ENCODE data around the gene BCAS3. TPM values are rescaled to one million over a fixed set of nuclear protein-coding genes. Genes with fewer than 3 reads are reported as not detected.

Gene BCAS3
- total RNA-seq, 3 donors from 2014 or later: 21.6 to 33.4 (median 32.1) TPM

GRCh38 chr17:61204456-61204855 is 526.8 kb downstream of the BCAS3 start:
- TF ChIP-seq CTCF (IDR thresholded peaks at IDR 0.05): no peak

GRCh38 chr17:61205401-61205800 is 527.8 kb downstream of the BCAS3 start:
- intact Hi-C loops (cut with DNase I, micrococcal nuclease): no loop called here
- no peak overlapping the region for H3K4me3 ChIP-seq
- DNase-seq: no peak
- no peaks in the 10 kb centered on the region for H3K4me1 ChIP-seq (ENCODE audit: low read depth)
- no peak for ATAC-seq
- no peaks in the 10 kb centered on the region for H3K9me3 ChIP-seq
- H3K36me3 ChIP-seq (ENCODE audit: low read depth): no peaks in the 10 kb centered on the region
- TF ChIP-seq CTCF (IDR thresholded peaks at IDR 0.05): no peak

More at GRCh38 chr17:61204456-61204855, 526.8 kb downstream of the BCAS3 start:
- ATAC-seq: no peak
- intact Hi-C loops (cut with DNase I, micrococcal nuclease): no loop called here
- no peaks in the 10 kb centered on the region for H3K9me3 ChIP-seq
- DNase-seq: no peak
- H3K4me1 ChIP-seq (ENCODE audit: low read depth): no peaks in the 10 kb centered on the region
- H3K36me3 ChIP-seq (ENCODE audit: low read depth): no peaks in the 10 kb centered on the region
- no peak overlapping the region for H3K4me3 ChIP-seq

GRCh38 chr17:61205931-61206330 is 528.3 kb downstream of the BCAS3 start:
- Histone ChIP-seq H3K36me3 (ENCODE audit: low read depth) (no peaks in the 10 kb centered on the region), H3K4me1 (ENCODE audit: low read depth) (no peaks in the 10 kb centered on the region), H3K9me3 (no peaks in the 10 kb centered on the region), H3K4me3 (no peak overlapping the region)
- TF ChIP-seq CTCF (IDR thresholded peaks at IDR 0.05): no peak
- ATAC-seq (no peak), DNase-seq (no peak)
- intact Hi-C loops (cut with DNase I, micrococcal nuclease): no loop called here

GRCh38 chr17:61206922-61207321 is 529.3 kb downstream of the BCAS3 start:
- DNase-seq: no peak
- Histone ChIP-seq H3K36me3 (ENCODE audit: low read depth) (no peaks in the 10 kb centered on the region), H3K9me3 (no peaks in the 10 kb centered on the region), H3K4me3 (no peak overlapping the region), H3K4me1 (ENCODE audit: low read depth) (no peaks in the 10 kb centered on the region)
- TF ChIP-seq CTCF (IDR thresholded peaks at IDR 0.05): no peak
- intact Hi-C loops (cut with DNase I, micrococcal nuclease): no loop called here
- ATAC-seq: no peak

- ATAC-seq: no peak
- no peak for DNase-seq
- no peaks in the 10 kb centered on the region for H3K9me3 ChIP-seq
- no peaks in the 10 kb centered on the region for H3K36me3 ChIP-seq (ENCODE audit: low read depth)
- H3K4me3 ChIP-seq: no peak overlapping the region
- intact Hi-C loops (cut with DNase I, micrococcal nuclease): no loop called here
- no peaks in the 10 kb centered on the region for H3K4me1 ChIP-seq (ENCODE audit: low read depth)
- no peak for TF ChIP-seq CTCF (IDR thresholded peaks at IDR 0.05)
These were observed 530.9 kb downstream of the BCAS3 start for GRCh38 chr17:61208301-61209105.

Data from mucosa of descending colon (tissue), 3 donors.